T-helper 2 cell (primary cell): ENCODE data around the gene DMBT1.
"Not testable (repeated sequence)": the region's sequence is repeated elsewhere in the genome, so short reads cannot be mapped to it uniquely, and the experiment has no call there.

Experiments used
- DNase-seq, 5 experiments: peaks; one replicate each; pipeline versions ENCODE4 v3.0.0 to v3.0.0-alpha.2; 2012 to 2022

The DMBT1 gene

GRCh38 chr10:122549636-122550035, 10.9 kb upstream of the DMBT1 start:
- no peak for DNase-seq

GRCh38 chr10:122550427-122550826, 10.1 kb upstream of the DMBT1 start:
- DNase-seq, result no peak

GRCh38 chr10:122550983-122551382, 9.6 kb upstream of the DMBT1 start:
- DNase-seq, result no peak

GRCh38 chr10:122551450-122551849, 9.1 kb upstream of the DMBT1 start:
- DNase-seq, result peak in 4 of 5 experiments; percentile 12 to 51 (median 36)

- DNase-seq, result no peak
These were observed 7.2 kb upstream of the DMBT1 start for GRCh38 chr10:122553341-122553740.

GRCh38 chr10:122554131-122555036, 6.2 kb upstream of the DMBT1 start:
- no peak for DNase-seq

- no peak for DNase-seq
These were observed 5.1 kb upstream of the DMBT1 start for GRCh38 chr10:122555442-122555841.

GRCh38 chr10:122557516-122557915, 3.0 kb upstream of the DMBT1 start:
- DNase-seq, result no peak

- peak in 2 of 5 experiments; percentile 20 to 55 for DNase-seq
These were observed 2.1 kb upstream of the DMBT1 start for GRCh38 chr10:122558452-122558851.

- no peak for DNase-seq
These were observed 1.3 kb upstream of the DMBT1 start for GRCh38 chr10:122559228-122559627.

- no peak for DNase-seq
These were observed 658 bp downstream of the DMBT1 start for GRCh38 chr10:122561212-122561611.

- DNase-seq, result no peak
These were observed 1.2 kb downstream of the DMBT1 start for GRCh38 chr10:122561792-122562191.

GRCh38 chr10:122564980-122565379, 4.4 kb downstream of the DMBT1 start:
- DNase-seq, result no peak

- peak; percentile 40 to 65 (median 54) for DNase-seq
These were observed 5.2 kb downstream of the DMBT1 start for GRCh38 chr10:122565766-122566206.

GRCh38 chr10:122566632-122567031, 6.1 kb downstream of the DMBT1 start:
- no peak for DNase-seq

GRCh38 chr10:122567056-122567660, 6.6 kb downstream of the DMBT1 start:
- peak in 2 of 5 experiments; percentile 10 to 14 for DNase-seq

GRCh38 chr10:122568551-122568950, 8.0 kb downstream of the DMBT1 start:
- no peak for DNase-seq

- no peak for DNase-seq
These were observed 10.4 kb downstream of the DMBT1 start for GRCh38 chr10:122570920-122571319.

- no peak for DNase-seq
These were observed 11.3 kb downstream of the DMBT1 start for GRCh38 chr10:122571892-122572291.

- DNase-seq, result no peak
These were observed 15.2 kb downstream of the DMBT1 start for GRCh38 chr10:122575776-122576175.

GRCh38 chr10:122576291-122576690, 15.7 kb downstream of the DMBT1 start:
- no peak for DNase-seq

- DNase-seq, result no peak
These were observed 16.8 kb downstream of the DMBT1 start for GRCh38 chr10:122577311-122577885.

GRCh38 chr10:122586070-122586469, 25.5 kb downstream of the DMBT1 start:
- not testable (repeated sequence) for DNase-seq
